ENCODE measurements around the gene SNX32. TPM values are rescaled to one million over a fixed set of nuclear protein-coding genes. Genes with fewer than 3 reads are reported as not detected.

Gene SNX32
- total RNA-seq, 2 experiments from 2014 or later = 0.33 to 0.61 TPM

DNA sequence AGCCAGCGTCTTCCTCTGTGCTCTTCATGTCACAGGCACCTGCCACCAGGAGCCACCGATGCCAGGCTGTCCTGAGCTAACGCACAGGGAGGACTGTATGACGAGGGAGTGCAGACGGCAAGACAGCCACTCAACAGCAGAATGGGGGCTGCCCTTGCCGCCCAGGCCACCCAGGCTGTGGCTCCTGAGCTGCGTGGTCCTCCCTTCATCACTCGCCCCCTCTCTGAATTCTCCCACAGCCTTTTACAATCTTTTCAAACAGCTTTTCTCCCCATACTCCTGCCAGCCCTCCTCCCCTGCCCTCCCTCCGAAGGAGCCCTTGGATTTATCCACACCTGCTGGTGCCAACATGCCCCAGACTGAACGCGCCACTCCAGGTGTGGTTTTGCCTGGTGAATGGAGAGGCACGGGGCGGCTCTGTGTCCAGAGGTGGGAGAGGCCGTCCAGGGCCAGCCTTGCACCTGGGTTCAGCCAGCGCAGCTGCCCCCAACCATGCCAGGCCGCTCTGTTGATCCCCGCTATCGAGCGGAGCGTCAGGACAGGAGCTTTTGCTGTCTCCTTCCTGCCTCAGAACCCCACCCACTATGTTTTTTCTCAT, 24.9 kb upstream of the SNX32 start:
- no peaks in the 10 kb centered on the region for H3K36me3 Mint-ChIP-seq (ENCODE audit: low read depth)
- Histone ChIP-seq H3K4me1 (ENCODE audit: insufficient read depth, low read length) (no peaks in the 10 kb centered on the region), H3K9me3 (ENCODE audit: control insufficient read depth in 1 of 2, insufficient read depth in 1 of 2, low read length in 2 of 2) (peaks cover 0 to 5% of the 10 kb centered on the region in 2 experiments), H3K27ac (ENCODE audit: low read depth in 1 of 2, low read length in 2 of 2) (no peak overlapping the region), H3K36me3 (ENCODE audit: insufficient read depth, low read length) (no peaks in the 10 kb centered on the region), H3K27me3 (ENCODE audit: control insufficient read depth in 1 of 2, insufficient read depth in 2 of 2, low read length in 2 of 2) (peaks cover 1 to 4% of the 10 kb centered on the region in 2 experiments), H3K4me3 (ENCODE audit: low read length) (no peak overlapping the region)
- ATAC-seq (ENCODE audit: poor library complexity) (no peak), DNase-seq (no peak)
- intact Hi-C loops (cut with DNase I, micrococcal nuclease) = no loop called here
- CTCF ChIA-PET = no interaction called here
- H3K4me3 Mint-ChIP-seq = no peak overlapping the region
- H3K4me1 Mint-ChIP-seq (ENCODE audit: low read depth) = no peaks in the 10 kb centered on the region
- no peak overlapping the region for H3K27ac Mint-ChIP-seq
- no peaks in the 10 kb centered on the region for H3K9me3 Mint-ChIP-seq
- H3K27me3 Mint-ChIP-seq = peaks cover 9% of the 10 kb centered on the region
- TF ChIP-seq, protein P1, sequence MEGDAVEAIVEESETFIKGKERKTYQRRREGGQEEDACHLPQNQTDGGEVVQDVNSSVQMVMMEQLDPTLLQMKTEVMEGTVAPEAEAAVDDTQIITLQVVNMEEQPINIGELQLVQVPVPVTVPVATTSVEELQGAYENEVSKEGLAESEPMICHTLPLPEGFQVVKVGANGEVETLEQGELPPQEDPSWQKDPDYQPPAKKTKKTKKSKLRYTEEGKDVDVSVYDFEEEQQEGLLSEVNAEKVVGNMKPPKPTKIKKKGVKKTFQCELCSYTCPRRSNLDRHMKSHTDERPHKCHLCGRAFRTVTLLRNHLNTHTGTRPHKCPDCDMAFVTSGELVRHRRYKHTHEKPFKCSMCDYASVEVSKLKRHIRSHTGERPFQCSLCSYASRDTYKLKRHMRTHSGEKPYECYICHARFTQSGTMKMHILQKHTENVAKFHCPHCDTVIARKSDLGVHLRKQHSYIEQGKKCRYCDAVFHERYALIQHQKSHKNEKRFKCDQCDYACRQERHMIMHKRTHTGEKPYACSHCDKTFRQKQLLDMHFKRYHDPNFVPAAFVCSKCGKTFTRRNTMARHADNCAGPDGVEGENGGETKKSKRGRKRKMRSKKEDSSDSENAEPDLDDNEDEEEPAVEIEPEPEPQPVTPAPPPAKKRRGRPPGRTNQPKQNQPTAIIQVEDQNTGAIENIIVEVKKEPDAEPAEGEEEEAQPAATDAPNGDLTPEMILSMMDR (IDR thresholded peaks at IDR 0.05) = no peak
- POLR2A ChIA-PET = interaction anchor here (1.0 kb wide), 1 partner anchor 49 kb away, joined by 3 read pairs; no protein-coding TSS in a partner anchor

DNA sequence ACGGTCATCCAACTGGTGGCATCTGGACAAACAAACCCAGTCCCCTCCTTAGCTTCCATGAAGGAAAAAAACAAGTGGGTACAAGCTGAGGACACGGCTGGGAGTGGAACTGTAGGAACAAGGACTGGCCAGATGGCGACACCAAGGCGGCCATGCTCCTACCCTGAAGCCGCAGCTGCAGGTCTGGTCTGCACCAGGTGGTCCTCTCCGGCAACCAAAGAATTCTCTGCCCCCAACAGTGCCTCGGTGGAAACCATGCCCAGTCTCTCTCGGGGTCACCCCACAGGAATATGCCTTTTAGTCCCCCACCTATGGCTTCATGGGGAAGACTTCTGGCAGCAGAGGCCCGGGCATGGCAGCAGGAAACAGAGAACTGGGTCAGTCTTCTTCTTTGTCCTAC, 24.3 kb upstream of the SNX32 start:
- Mint-ChIP-seq H3K27me3 (peaks cover 5% of the 10 kb centered on the region), H3K27ac (no peak overlapping the region), H3K9me3 (no peaks in the 10 kb centered on the region), H3K36me3 (ENCODE audit: low read depth) (no peaks in the 10 kb centered on the region), H3K4me3 (no peak overlapping the region), H3K4me1 (ENCODE audit: low read depth) (no peaks in the 10 kb centered on the region)
- no peak for DNase-seq
- Histone ChIP-seq H3K27me3 (ENCODE audit: control insufficient read depth in 1 of 2, insufficient read depth in 2 of 2, low read length in 2 of 2) (no peaks in the 10 kb centered on the region), H3K4me3 (ENCODE audit: low read length) (no peak overlapping the region), H3K4me1 (ENCODE audit: insufficient read depth, low read length) (no peaks in the 10 kb centered on the region), H3K9me3 (ENCODE audit: control insufficient read depth in 1 of 2, insufficient read depth in 1 of 2, low read length in 2 of 2) (no peaks in the 10 kb centered on the region), H3K27ac (ENCODE audit: low read depth in 1 of 2, low read length in 2 of 2) (no peak overlapping the region), H3K36me3 (ENCODE audit: insufficient read depth, low read length) (no peaks in the 10 kb centered on the region)
- ATAC-seq (ENCODE audit: poor library complexity) = no peak
- TF ChIP-seq, protein P1 (IDR thresholded peaks at IDR 0.05) = no peak
- CTCF ChIA-PET = interaction anchor here (0.9 to 1.1 kb wide), 3 partner anchors 9 to 79 kb away, joined by 4 to 5 read pairs (median 4); partner anchors contain the start of gene FIBP
- POLR2A ChIA-PET = interaction anchor here (0.7 to 1.0 kb wide), 3 partner anchors 49 to 79 kb away, joined by 3 to 5 read pairs (median 3); partner anchors contain the start of gene FIBP
- intact Hi-C loops (cut with DNase I, micrococcal nuclease) = no loop called here

DNA sequence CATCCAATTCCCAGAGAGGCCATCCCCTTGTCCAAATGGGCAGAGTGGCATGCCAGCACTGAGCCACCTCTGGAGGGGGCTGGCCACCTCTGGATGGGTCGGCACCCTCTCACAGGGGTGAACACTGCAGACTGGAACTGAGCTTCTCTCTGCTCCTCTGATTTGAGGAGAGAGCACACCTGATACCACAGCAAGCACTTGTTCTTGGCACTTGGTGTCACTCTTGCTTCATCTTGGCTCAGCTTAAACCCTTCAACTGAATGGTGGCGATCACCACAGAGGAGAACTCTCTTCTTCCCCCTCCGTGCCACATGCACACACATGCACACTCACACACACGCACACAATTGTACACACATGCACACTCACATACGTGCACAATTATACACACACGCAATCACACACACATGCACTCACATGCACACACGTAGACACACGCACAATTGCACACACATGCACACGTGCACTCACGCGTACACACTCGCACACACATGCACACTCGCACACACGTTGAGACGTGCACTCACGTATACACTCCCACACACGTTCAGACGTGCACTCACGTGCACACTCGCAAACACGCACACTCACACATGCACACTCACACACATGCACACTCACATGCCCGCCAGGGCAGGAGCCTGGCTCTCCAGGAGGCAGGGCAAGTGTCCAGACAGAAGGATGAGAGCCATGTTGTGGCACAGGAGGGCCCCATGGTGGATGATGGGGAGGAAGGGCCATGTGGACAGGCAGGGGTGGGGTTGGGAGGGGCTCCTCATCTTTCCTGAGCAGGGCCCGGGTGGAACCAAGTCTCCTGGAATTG, 23.5 kb upstream of the SNX32 start:
- Histone ChIP-seq H3K36me3 (ENCODE audit: insufficient read depth, low read length) (no peaks in the 10 kb centered on the region), H3K4me3 (ENCODE audit: low read length) (no peak overlapping the region), H3K4me1 (ENCODE audit: insufficient read depth, low read length) (no peaks in the 10 kb centered on the region), H3K27me3 (ENCODE audit: control insufficient read depth in 1 of 2, insufficient read depth in 2 of 2, low read length in 2 of 2) (no peaks in the 10 kb centered on the region), H3K9me3 (ENCODE audit: control insufficient read depth in 1 of 2, insufficient read depth in 1 of 2, low read length in 2 of 2) (no peaks in the 10 kb centered on the region), H3K27ac (ENCODE audit: low read depth in 1 of 2, low read length in 2 of 2) (no peak overlapping the region)
- Mint-ChIP-seq H3K4me3 (no peak overlapping the region), H3K36me3 (ENCODE audit: low read depth) (no peaks in the 10 kb centered on the region), H3K4me1 (ENCODE audit: low read depth) (no peaks in the 10 kb centered on the region), H3K27me3 (peaks cover 5% of the 10 kb centered on the region), H3K27ac (no peak overlapping the region), H3K9me3 (no peaks in the 10 kb centered on the region)
- DNase-seq (peak in 3 of 14 experiments; percentile 24 to 61 (median 51)), ATAC-seq (ENCODE audit: poor library complexity) (peak; percentile 79)
- TF ChIP-seq, protein P1 (IDR thresholded peaks at IDR 0.05) = no peak
- ChIA-PET POLR2A (interaction anchor here (0.7 to 1.0 kb wide), 3 partner anchors 48 to 78 kb away, joined by 3 to 5 read pairs (median 3); partner anchors contain the start of gene FIBP), CTCF (interaction anchor here (0.9 to 1.1 kb wide), 3 partner anchors 8 to 79 kb away, joined by 4 to 5 read pairs (median 4); partner anchors contain the start of gene FIBP)
- intact Hi-C loops (cut with DNase I, micrococcal nuclease) = no loop called here

All from CD4-positive, alpha-beta T cell (primary cell).